CD8-positive, alpha-beta memory T cell (primary cell): ENCODE measurements around the gene CENPV. TPM values are rescaled to one million over a fixed set of nuclear protein-coding genes. Genes with fewer than 3 reads are reported as not detected.
"Not testable (repeated sequence)": the region's sequence is repeated elsewhere in the genome, so short reads cannot be mapped to it uniquely, and the experiment has no call there.

Source experiments
- CTCF ChIA-PET: fragments of 350-600 bp; sonication (Branson Sonifier 250); formaldehyde crosslinking; loops from one replicate; lab custom pipeline; 2021; ENCODE audit warnings: antibody characterized with exemption; lab: Charles Lee
- POLR2A ChIA-PET: fragments of 350-600 bp; sonication (Branson Sonifier 250); formaldehyde crosslinking; loops from one replicate; lab custom pipeline; 2021; ENCODE audit warnings: antibody characterized with exemption; lab: Charles Lee
- DNase-seq, 5 donors: peaks; one replicate each; pipeline versions ENCODE4 v3.0.0 to v3.0.0-alpha.2; 2020 to 2022; ENCODE audit warnings: mixed read lengths in 1 of 5
- H3K27ac ChIP-seq: one replicate; pipeline ENCODE4 v1.7.0; 2013; ENCODE audit warnings: low read depth, mild to moderate bottlenecking, low read length, moderate library complexity
- H3K27me3 ChIP-seq: 2 replicates; pipeline ENCODE4 v1.7.0; 2013; ENCODE audit warnings: low read length, mild to moderate bottlenecking; ENCODE audit not compliant: insufficient read depth, poor library complexity, severe bottlenecking
- H3K36me3 ChIP-seq: 2 replicates; pipeline ENCODE4 v1.7.0; 2013; ENCODE audit warnings: mild to moderate bottlenecking, low read length, moderate library complexity; ENCODE audit not compliant: insufficient read depth
- H3K4me1 ChIP-seq: 2 replicates; pipeline ENCODE4 v1.7.0; 2013; ENCODE audit warnings: mild to moderate bottlenecking, low read length, moderate library complexity; ENCODE audit not compliant: insufficient read depth
- H3K4me3 ChIP-seq: 2 replicates; pipeline ENCODE4 v1.7.0; 2013; ENCODE audit warnings: mild to moderate bottlenecking, low read length
- H3K9me3 ChIP-seq: 2 replicates; pipeline ENCODE4 v1.7.0; 2013; ENCODE audit warnings: mild to moderate bottlenecking, low read length
- H3K27ac Mint-ChIP-seq, 8 donors: one replicate each; pipeline ENCODE4 v1.8.0; 2020 to 2021; ENCODE audit warnings: mixed read lengths in 8 of 8, mild to moderate bottlenecking in 6 of 8, inconsistent platforms in 3 of 8, moderate library complexity in 3 of 8
- H3K27me3 Mint-ChIP-seq, 2 donors: one replicate each; pipeline ENCODE4 v1.8.0; 2020 to 2021; ENCODE audit warnings: mixed read lengths in 2 of 2, mild to moderate bottlenecking in 1 of 2, moderate library complexity in 1 of 2
- H3K36me3 Mint-ChIP-seq, 3 donors: one replicate each; pipeline ENCODE4 v1.8.0; 2020 to 2021; ENCODE audit warnings: mixed read lengths in 3 of 3, inconsistent platforms in 1 of 3, mild to moderate bottlenecking in 1 of 3
- H3K4me1 Mint-ChIP-seq, 3 donors: one replicate each; pipeline ENCODE4 v1.8.0; 2020 to 2021; ENCODE audit warnings: mixed read lengths in 3 of 3, inconsistent platforms in 1 of 3, mild to moderate bottlenecking in 1 of 3
- H3K4me3 Mint-ChIP-seq, 7 donors: one replicate each; pipeline ENCODE4 v1.8.0; 2020 to 2021; ENCODE audit warnings: mixed read lengths in 7 of 7, mild to moderate bottlenecking in 6 of 7, moderate library complexity in 4 of 7, inconsistent platforms in 2 of 7
- H3K9me3 Mint-ChIP-seq, 5 donors: one replicate each; pipeline ENCODE4 v1.8.0; 2020 to 2022; ENCODE audit warnings: mixed read lengths in 5 of 5, mild to moderate bottlenecking in 3 of 5, moderate library complexity in 2 of 5, inconsistent platforms in 1 of 5
- polyA plus RNA-seq: library from polyadenylated mRNA; unstranded; fragments of 300-500 nt; fragmentation: Illumina TruSeq; gene quantifications from one replicate; pipeline ENCODE4 v1.2.3, GENCODE V29; 2021
- total RNA-seq, 2 experiments: library from RNA; stranded (reverse); gene quantifications; one replicate each; pipeline ENCODE4 v1.2.3, GENCODE V29; 2021

The CENPV gene
- total and polyA plus RNA-seq, 3 experiments from 2014 or later = 18.2 to 56.4 (median 53.4) TPM

DNA sequence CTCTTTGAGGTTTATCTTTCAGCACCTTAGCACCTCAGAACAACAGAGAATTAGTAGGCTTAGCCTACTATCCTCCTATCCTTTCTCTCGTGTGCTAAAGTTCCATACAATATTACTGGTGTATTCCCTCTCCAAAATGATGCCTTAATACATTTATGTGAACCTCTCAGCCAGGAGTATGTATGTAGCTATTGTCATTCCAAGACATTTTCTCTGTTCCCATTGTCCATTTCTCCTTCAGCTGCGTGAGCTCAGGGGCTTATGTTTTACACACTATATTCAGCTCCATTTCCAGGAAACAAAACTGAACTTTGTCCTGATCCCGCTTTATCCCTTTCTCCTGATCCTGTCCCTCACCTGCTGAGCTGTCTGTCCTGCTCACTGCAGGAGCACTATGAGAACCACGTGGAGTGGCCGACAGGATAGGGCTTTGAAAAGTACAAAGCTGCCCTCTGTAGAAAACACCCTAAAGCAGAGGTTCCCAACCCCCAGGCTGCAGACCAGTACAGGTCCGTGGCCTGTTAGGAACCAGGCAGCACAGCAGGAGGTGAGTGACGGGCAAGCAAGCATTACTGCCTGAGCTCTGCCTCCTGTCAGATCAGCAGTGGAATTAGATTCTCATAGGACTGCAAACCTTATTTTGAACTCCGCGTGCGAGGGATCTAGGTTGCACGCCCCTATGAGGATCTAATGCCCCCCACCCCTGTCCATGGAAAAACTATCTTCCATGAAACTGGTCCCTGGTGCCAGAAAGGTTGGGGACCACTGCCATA is 55.7 kb downstream of the CENPV start:
- H3K4me1 ChIP-seq = peaks cover 13% of the 10 kb centered on the region
- peaks cover 3 to 22% (median 6%) of the 10 kb centered on the region in 3 donors for H3K36me3 Mint-ChIP-seq
- H3K9me3 ChIP-seq = no peaks in the 10 kb centered on the region
- POLR2A ChIA-PET = no interaction called here
- H3K27ac ChIP-seq = no peak overlapping the region
- peak overlapping the region in 2 of 8 donors; percentile 17 to 42 for H3K27ac Mint-ChIP-seq
- DNase-seq = no peak
- H3K27me3 Mint-ChIP-seq = no peaks in the 10 kb centered on the region
- H3K4me1 Mint-ChIP-seq = peaks cover 5 to 25% (median 21%) of the 10 kb centered on the region in 3 donors
- no peaks in the 10 kb centered on the region for H3K9me3 Mint-ChIP-seq
- no peaks in the 10 kb centered on the region for H3K27me3 ChIP-seq
- no peak overlapping the region for H3K4me3 ChIP-seq
- no peaks in the 10 kb centered on the region for H3K36me3 ChIP-seq
- CTCF ChIA-PET = no interaction called here
- H3K4me3 Mint-ChIP-seq = no peak overlapping the region

DNA sequence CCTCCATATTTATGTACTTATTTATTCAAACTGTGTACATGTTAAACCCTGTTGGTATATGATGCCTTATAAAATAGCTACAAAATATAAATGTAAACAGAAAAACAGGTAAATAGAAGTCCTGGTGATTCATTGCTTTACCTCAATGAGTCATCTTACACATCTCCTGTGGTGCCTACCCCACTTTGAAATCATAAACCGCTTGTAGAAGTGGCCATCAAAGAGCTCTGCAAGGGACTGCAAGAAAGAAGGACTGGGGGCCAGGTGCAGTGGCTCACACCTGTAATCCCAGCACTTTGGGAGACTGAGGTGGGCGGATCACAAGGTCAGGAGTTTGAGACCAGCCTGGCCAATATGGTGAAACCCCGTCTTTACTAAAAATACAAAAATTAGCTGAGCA is 57.2 kb downstream of the CENPV start:
- H3K4me3 Mint-ChIP-seq, H3K27me3 ChIP-seq, H3K27me3 Mint-ChIP-seq, POLR2A ChIA-PET, H3K9me3 ChIP-seq, DNase-seq, H3K9me3 Mint-ChIP-seq, H3K27ac Mint-ChIP-seq, H3K4me3 ChIP-seq, H3K27ac ChIP-seq, H3K36me3 ChIP-seq: not testable (repeated sequence)
- Mint-ChIP-seq H3K36me3 (peaks cover 0 to 13% (median 4%) of the 10 kb centered on the region in 3 donors), H3K4me1 (peaks cover 5 to 25% (median 21%) of the 10 kb centered on the region in 3 donors)
- CTCF ChIA-PET = interaction anchor here (1.0 to 1.4 kb wide), 2 partner anchors 10 to 67 kb away, joined by 4 to 5 read pairs; no protein-coding TSS in a partner anchor
- H3K4me1 ChIP-seq = peaks cover 13% of the 10 kb centered on the region

DNA sequence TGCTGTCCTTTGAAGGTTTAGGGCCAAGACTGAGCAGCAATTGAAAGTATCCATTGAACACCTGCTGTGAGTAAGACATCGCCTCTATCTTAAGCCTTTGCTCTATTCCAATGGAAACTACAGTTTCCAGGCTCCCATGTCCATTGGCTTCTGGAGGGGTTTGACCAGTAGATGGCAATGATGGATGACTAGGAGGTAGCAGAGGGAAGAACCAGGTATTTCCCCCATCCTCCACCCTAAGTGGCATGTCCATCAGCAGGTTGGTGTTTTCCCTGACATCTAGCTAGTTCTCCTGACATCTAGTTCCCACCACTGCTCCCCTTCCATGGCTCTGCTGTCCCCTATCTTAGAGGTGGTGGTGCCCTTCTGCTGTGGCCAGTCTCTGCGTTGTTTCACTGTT is 58.7 kb downstream of the CENPV start:
- POLR2A ChIA-PET = no interaction called here
- no peak overlapping the region for H3K4me3 Mint-ChIP-seq
- DNase-seq = no peak
- Histone ChIP-seq H3K9me3 (no peaks in the 10 kb centered on the region), H3K36me3 (no peaks in the 10 kb centered on the region), H3K4me3 (no peak overlapping the region), H3K27ac (no peak overlapping the region), H3K27me3 (no peaks in the 10 kb centered on the region), H3K4me1 (peaks cover 14% of the 10 kb centered on the region)
- CTCF ChIA-PET = interaction anchor here (1.3 to 1.7 kb wide), 2 partner anchors 9 to 69 kb away, joined by 4 to 8 read pairs; no protein-coding TSS in a partner anchor
- no peaks in the 10 kb centered on the region for H3K27me3 Mint-ChIP-seq
- peaks cover 8 to 20% (median 19%) of the 10 kb centered on the region in 3 donors for H3K4me1 Mint-ChIP-seq
- H3K27ac Mint-ChIP-seq = no peak overlapping the region
- H3K36me3 Mint-ChIP-seq = peaks cover 0 to 4% (median 3%) of the 10 kb centered on the region in 3 donors
- no peaks in the 10 kb centered on the region for H3K9me3 Mint-ChIP-seq

DNA sequence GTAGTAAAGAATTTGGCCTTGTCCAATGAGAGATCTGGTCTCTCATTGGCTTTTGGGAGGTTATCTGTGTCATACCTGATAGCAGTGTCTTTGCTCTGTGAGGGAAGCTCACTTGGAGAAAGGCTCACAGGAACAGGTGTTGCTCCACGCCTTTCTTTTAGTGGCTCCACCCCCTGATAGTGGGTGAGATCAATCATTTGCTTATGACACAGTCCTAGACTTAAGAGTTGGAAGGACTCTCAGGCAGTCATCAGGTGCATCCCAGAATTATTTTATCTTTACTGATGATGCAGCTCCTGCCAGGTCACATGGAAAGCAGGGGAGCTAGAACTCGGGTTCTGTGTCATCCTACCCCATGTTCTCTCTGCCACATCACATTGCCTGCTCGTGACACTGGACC is 59.3 kb downstream of the CENPV start:
- no peaks in the 10 kb centered on the region for H3K36me3 ChIP-seq
- DNase-seq = no peak
- H3K27me3 ChIP-seq = no peaks in the 10 kb centered on the region
- POLR2A ChIA-PET = no interaction called here
- H3K27ac ChIP-seq = no peak overlapping the region
- H3K4me3 ChIP-seq = no peak overlapping the region
- peaks cover 20% of the 10 kb centered on the region for H3K4me1 ChIP-seq
- Mint-ChIP-seq H3K27me3 (no peaks in the 10 kb centered on the region), H3K9me3 (no peaks in the 10 kb centered on the region), H3K27ac (no peak overlapping the region), H3K36me3 (peaks cover 0 to 4% (median 3%) of the 10 kb centered on the region in 3 donors), H3K4me1 (peaks cover 12 to 24% (median 24%) of the 10 kb centered on the region in 3 donors), H3K4me3 (no peak overlapping the region)
- CTCF ChIA-PET = interaction anchor here (1.3 to 1.7 kb wide), 2 partner anchors 10 to 70 kb away, joined by 4 to 8 read pairs; no protein-coding TSS in a partner anchor
- no peaks in the 10 kb centered on the region for H3K9me3 ChIP-seq

Other genes with a start within 250 kb of the CENPV start
- gene NCOR1, start 137.9 kb downstream of the CENPV start, total RNA-seq = 100 to 1,000 TPM; 146 to 147 TPM
- 158 TPM for gene NCOR1, start 137.9 kb downstream of the CENPV start, polyA plus RNA-seq
- gene PIGL, start 136.3 kb downstream of the CENPV start, total RNA-seq = 10 to 100 TPM; 26.3 to 27.1 TPM
- 12.9 TPM for gene PIGL, start 136.3 kb downstream of the CENPV start, polyA plus RNA-seq
- 1,000 to 10,000 TPM; 1,678 to 1,690 TPM for gene UBB, start 27.6 kb upstream of the CENPV start, total RNA-seq
- gene UBB, start 27.6 kb upstream of the CENPV start, polyA plus RNA-seq = 2,132 TPM
- gene TRPV2, start 62.1 kb upstream of the CENPV start, total RNA-seq = 10 to 100 TPM; 60.0 to 67.3 TPM
- gene TRPV2, start 62.1 kb upstream of the CENPV start, polyA plus RNA-seq = 134 TPM
- gene LRRC75A, start 138.7 kb upstream of the CENPV start, total RNA-seq = 1 to 10 TPM; 2.2 to 2.6 TPM
- 4.6 TPM for gene LRRC75A, start 138.7 kb upstream of the CENPV start, polyA plus RNA-seq
- 1 to 10 TPM; 8.9 to 9.2 TPM for gene ZNF287, start 215.7 kb upstream of the CENPV start, total RNA-seq
- 14.5 TPM for gene ZNF287, start 215.7 kb upstream of the CENPV start, polyA plus RNA-seq